ENCODE results near the gene MSANTD2. TPM values are rescaled to one million over a fixed set of nuclear protein-coding genes. Genes with fewer than 3 reads are reported as not detected.

MSANTD2 gene
- polyA plus RNA-seq, 2 of the 4 experiments (the other 2 are of a cell fraction) = 5.6 to 6.4 TPM

DNA sequence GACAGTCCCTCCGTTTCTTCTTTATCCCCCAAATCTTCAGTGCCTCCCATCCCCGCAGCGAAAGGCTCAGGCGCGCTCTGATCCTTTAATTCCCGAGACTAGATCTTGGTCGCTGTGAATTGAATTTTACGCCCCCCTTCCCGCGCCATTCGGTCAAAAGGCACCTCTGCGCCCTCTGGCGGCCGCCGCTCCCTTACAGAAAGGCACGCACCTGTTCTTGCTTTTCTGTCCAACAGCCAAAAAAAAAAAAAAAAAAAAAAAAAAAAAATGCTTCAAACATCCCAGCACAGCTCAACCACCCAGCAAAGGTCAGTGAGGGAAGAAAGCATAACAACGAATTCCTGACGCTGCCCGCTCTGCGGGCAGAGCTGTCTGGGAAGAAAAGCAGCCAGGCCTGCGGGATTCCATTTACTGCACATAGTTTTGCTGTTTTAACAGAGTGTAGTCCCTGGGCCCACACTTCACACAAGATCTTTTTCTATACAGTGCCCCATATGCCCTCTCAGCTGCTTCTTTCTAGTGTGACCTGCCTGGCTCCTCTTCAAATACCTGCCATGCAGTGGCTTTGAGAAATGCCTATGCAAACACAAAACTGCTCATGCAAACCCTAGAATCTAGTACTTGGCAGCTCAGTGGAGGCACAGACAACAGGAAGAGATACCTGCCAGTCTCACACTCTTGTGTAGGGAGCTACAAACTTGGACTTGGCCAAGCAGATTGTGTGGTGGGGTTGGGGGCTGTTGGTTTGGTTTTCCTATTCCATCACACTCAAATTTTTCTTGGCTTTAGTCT lies 36.9 kb downstream of the MSANTD2 start:
- Histone ChIP-seq H3K9me3 (no peaks in the 10 kb centered on the region), H3K4me3 (peak overlapping the region; percentile 75), H3K4me2 (peak overlapping the region; percentile 98), H3K4me1 (peaks cover 63% of the 10 kb centered on the region), H3K27ac (peak overlapping the region; percentile 75 to 88)
- TF ChIP-seq RAD21 (conservative IDR thresholded peaks at IDR 0.05 in 1 of 2, IDR thresholded peaks at IDR 0.05 in 1 of 2) (peak; percentile 43 to 44; a peak in 4 of 5 replicates), PHF8 (IDR thresholded peaks at IDR 0.05; ENCODE audit: borderline replicate concordance, low read depth) (no peak), MAFK (IDR thresholded peaks at IDR 0.05; ENCODE audit: partially characterized antibody) (no peak), ZSCAN20 (CRISPR knock-in tag; IDR thresholded peaks at IDR 0.05) (no peak), BHLHE40 (IDR thresholded peaks at IDR 0.05; ENCODE audit: low read depth, low read length) (no peak), HEYL (CRISPR knock-in tag; IDR thresholded peaks at IDR 0.05) (no peak), GATA3 (IDR thresholded peaks at IDR 0.05; ENCODE audit: borderline replicate concordance) (no peak), ESRRA (IDR thresholded peaks at IDR 0.05; ENCODE audit: borderline replicate concordance, low read length) (no peak), ZNF302 (CRISPR knock-in tag; IDR thresholded peaks at IDR 0.05) (no peak), CHD2 (IDR thresholded peaks at IDR 0.05; ENCODE audit: low read length, partially characterized antibody) (no peak), HOXB5 (CRISPR knock-in tag; IDR thresholded peaks at IDR 0.05) (no peak), POLR2AphosphoS2 (conservative IDR thresholded peaks at IDR 0.05; ENCODE audit: low read length) (no peak), HOXB13 (CRISPR knock-in tag; IDR thresholded peaks at IDR 0.05; ENCODE audit: low read depth) (no peak), SMC3 (IDR thresholded peaks at IDR 0.05) (peak; percentile 59; the same call in 2 of the 3 replicates), EHF (CRISPR knock-in tag; IDR thresholded peaks at IDR 0.05) (no peak)
- TF ChIP-seq, protein P1, sequence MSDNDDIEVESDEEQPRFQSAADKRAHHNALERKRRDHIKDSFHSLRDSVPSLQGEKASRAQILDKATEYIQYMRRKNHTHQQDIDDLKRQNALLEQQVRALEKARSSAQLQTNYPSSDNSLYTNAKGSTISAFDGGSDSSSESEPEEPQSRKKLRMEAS (IDR thresholded peaks at IDR 0.05) = peak; percentile 50; the same call in 1 of the 2 replicates
- TF ChIP-seq, protein P2, sequence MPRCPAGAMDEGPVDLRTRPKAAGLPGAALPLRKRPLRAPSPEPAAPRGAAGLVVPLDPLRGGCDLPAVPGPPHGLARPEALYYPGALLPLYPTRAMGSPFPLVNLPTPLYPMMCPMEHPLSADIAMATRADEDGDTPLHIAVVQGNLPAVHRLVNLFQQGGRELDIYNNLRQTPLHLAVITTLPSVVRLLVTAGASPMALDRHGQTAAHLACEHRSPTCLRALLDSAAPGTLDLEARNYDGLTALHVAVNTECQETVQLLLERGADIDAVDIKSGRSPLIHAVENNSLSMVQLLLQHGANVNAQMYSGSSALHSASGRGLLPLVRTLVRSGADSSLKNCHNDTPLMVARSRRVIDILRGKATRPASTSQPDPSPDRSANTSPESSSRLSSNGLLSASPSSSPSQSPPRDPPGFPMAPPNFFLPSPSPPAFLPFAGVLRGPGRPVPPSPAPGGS (IDR thresholded peaks at IDR 0.05) = no peak
- TF ChIP-seq, protein P3, sequence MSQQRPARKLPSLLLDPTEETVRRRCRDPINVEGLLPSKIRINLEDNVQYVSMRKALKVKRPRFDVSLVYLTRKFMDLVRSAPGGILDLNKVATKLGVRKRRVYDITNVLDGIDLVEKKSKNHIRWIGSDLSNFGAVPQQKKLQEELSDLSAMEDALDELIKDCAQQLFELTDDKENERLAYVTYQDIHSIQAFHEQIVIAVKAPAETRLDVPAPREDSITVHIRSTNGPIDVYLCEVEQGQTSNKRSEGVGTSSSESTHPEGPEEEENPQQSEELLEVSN (IDR thresholded peaks at IDR 0.05; ENCODE audit: borderline replicate concordance, low read depth) = no peak
- TF ChIP-seq, protein P4, sequence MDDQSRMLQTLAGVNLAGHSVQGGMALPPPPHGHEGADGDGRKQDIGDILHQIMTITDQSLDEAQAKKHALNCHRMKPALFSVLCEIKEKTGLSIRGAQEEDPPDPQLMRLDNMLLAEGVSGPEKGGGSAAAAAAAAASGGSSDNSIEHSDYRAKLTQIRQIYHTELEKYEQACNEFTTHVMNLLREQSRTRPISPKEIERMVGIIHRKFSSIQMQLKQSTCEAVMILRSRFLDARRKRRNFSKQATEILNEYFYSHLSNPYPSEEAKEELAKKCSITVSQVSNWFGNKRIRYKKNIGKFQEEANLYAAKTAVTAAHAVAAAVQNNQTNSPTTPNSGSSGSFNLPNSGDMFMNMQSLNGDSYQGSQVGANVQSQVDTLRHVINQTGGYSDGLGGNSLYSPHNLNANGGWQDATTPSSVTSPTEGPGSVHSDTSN (IDR thresholded peaks at IDR 0.05) = no peak
- TF ChIP-seq, protein P5, sequence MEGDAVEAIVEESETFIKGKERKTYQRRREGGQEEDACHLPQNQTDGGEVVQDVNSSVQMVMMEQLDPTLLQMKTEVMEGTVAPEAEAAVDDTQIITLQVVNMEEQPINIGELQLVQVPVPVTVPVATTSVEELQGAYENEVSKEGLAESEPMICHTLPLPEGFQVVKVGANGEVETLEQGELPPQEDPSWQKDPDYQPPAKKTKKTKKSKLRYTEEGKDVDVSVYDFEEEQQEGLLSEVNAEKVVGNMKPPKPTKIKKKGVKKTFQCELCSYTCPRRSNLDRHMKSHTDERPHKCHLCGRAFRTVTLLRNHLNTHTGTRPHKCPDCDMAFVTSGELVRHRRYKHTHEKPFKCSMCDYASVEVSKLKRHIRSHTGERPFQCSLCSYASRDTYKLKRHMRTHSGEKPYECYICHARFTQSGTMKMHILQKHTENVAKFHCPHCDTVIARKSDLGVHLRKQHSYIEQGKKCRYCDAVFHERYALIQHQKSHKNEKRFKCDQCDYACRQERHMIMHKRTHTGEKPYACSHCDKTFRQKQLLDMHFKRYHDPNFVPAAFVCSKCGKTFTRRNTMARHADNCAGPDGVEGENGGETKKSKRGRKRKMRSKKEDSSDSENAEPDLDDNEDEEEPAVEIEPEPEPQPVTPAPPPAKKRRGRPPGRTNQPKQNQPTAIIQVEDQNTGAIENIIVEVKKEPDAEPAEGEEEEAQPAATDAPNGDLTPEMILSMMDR (IDR thresholded peaks at IDR 0.05) = peak; percentile 62
- WGBS (ENCODE audit: missing lambda C conversion rate) = 3% methylated on average over 21 of the region's 21 CpGs
- FAIRE-seq (no peak), DNase-seq (ENCODE audit: low read depth in 1 of 2, low spot score in 1 of 2) (peak in 1 of 2 experiments; percentile 76), ATAC-seq (peak; percentile 10 to 49; a peak in 3 of 6 replicates)
- ChIA-PET POLR2A (interaction anchor here (0.9 to 1.1 kb wide), 2 partner anchors 17 to 36 kb away, joined by 3 to 4 read pairs; no protein-coding TSS in a partner anchor), CTCF (interaction anchor here (0.6 to 6.1 kb wide), 32 partner anchors 9 to 361 kb away, joined by 3 to 45 read pairs (median 5); partner anchors contain the start of genes MSANTD2, ROBO3 and VSIG2)
